ENCODE measurements around the gene BAZ2B. TPM values are rescaled to one million over a fixed set of nuclear protein-coding genes. Genes with fewer than 3 reads are reported as not detected.

BAZ2B gene
- total RNA-seq, 2 donors from 2014 or later: 9.4 to 15.0 TPM

- Mint-ChIP-seq H3K27ac (no peak overlapping the region), H3K36me3 (peaks cover 0 to 5% of the 10 kb centered on the region in 2 donors), H3K9me3 (peaks cover 0 to 2% of the 10 kb centered on the region in 2 donors)
- DNase-seq (ENCODE audit: low spot score in 2 of 2): no peak
- no peak for ATAC-seq
Measured at GRCh38 chr2:159298967-159299366, 317.4 kb downstream of the BAZ2B start.

- H3K27ac Mint-ChIP-seq: no peak overlapping the region
- ATAC-seq: no peak
Measured at GRCh38 chr2:159297042-159297707, 319.2 kb downstream of the BAZ2B start.

GRCh38 chr2:159292157-159292556 lies 324.2 kb downstream of the BAZ2B start:
- no peak for DNase-seq (ENCODE audit: low spot score in 2 of 2)
- Mint-ChIP-seq H3K27ac (no peak overlapping the region), H3K9me3 (no peaks in the 10 kb centered on the region)

More at GRCh38 chr2:159297042-159297707, 319.2 kb downstream of the BAZ2B start:
- H3K36me3 Mint-ChIP-seq: no peaks in the 10 kb centered on the region
- H3K9me3 Mint-ChIP-seq: no peaks in the 10 kb centered on the region
- DNase-seq (ENCODE audit: low spot score in 2 of 2): no peak

GRCh38 chr2:159290289-159290907 lies 325.9 kb downstream of the BAZ2B start:
- DNase-seq (ENCODE audit: low spot score in 2 of 2): peak in 1 of 2 donors; percentile 14

More at GRCh38 chr2:159292157-159292556, 324.2 kb downstream of the BAZ2B start:
- H3K36me3 Mint-ChIP-seq: no peaks in the 10 kb centered on the region
- ATAC-seq: no peak

GRCh38 chr2:159287733-159288132 lies 328.6 kb downstream of the BAZ2B start:
- DNase-seq (ENCODE audit: low spot score in 2 of 2) (no peak), ATAC-seq (no peak)
- Mint-ChIP-seq H3K9me3 (no peaks in the 10 kb centered on the region), H3K36me3 (no peaks in the 10 kb centered on the region), H3K27ac (peak overlapping the region in 1 of 2 donors; percentile 88)

More at GRCh38 chr2:159290289-159290907, 325.9 kb downstream of the BAZ2B start:
- H3K36me3 Mint-ChIP-seq: no peaks in the 10 kb centered on the region
- ATAC-seq: no peak
- H3K9me3 Mint-ChIP-seq: no peaks in the 10 kb centered on the region
- no peak overlapping the region for H3K27ac Mint-ChIP-seq

GRCh38 chr2:159286709-159287441 lies 329.5 kb downstream of the BAZ2B start:
- peak; percentile 98 for DNase-seq (ENCODE audit: low spot score in 2 of 2)
- Mint-ChIP-seq H3K36me3 (no peaks in the 10 kb centered on the region), H3K27ac (peak overlapping the region in 1 of 2 donors; percentile 88), H3K9me3 (no peaks in the 10 kb centered on the region)
- ATAC-seq: peak; percentile 96 to 99

GRCh38 chr2:159285929-159286708 lies 330.2 kb downstream of the BAZ2B start, which contains the start of gene WDSUB1:
TSS of gene WDSUB1 (minus strand) at chr2:159286703. CDS start at chr2:159283069, 3,634 bp downstream.
- peak in 1 of 2 donors; percentile 46 for ATAC-seq

GRCh38 chr2:159285433-159285832 lies 330.9 kb downstream of the BAZ2B start:
- Mint-ChIP-seq H3K9me3 (no peaks in the 10 kb centered on the region), H3K27ac (peak overlapping the region in 1 of 2 donors; percentile 88), H3K36me3 (no peaks in the 10 kb centered on the region)
- DNase-seq (ENCODE audit: low spot score in 2 of 2): no peak
- ATAC-seq: no peak

More at GRCh38 chr2:159285929-159286708, 330.2 kb downstream of the BAZ2B start, which contains the start of gene WDSUB1:
- Mint-ChIP-seq H3K9me3 (no peaks in the 10 kb centered on the region), H3K36me3 (no peaks in the 10 kb centered on the region), H3K27ac (peak within 1 kb of the TSS; percentile 82 to 88)
- DNase-seq (ENCODE audit: low spot score in 2 of 2): peak; percentile 8 to 66

GRCh38 chr2:159283529-159283928 lies 332.8 kb downstream of the BAZ2B start:
- H3K9me3 Mint-ChIP-seq: no peaks in the 10 kb centered on the region
- no peaks in the 10 kb centered on the region for H3K36me3 Mint-ChIP-seq
- no peak for ATAC-seq
- DNase-seq (ENCODE audit: low spot score in 2 of 2): no peak
- H3K27ac Mint-ChIP-seq: no peak overlapping the region

GRCh38 chr2:159281002-159281401 lies 335.3 kb downstream of the BAZ2B start:
- ATAC-seq (no peak), DNase-seq (ENCODE audit: low spot score in 2 of 2) (no peak)
- H3K9me3 Mint-ChIP-seq: no peaks in the 10 kb centered on the region
- H3K27ac Mint-ChIP-seq: no peak overlapping the region
- no peaks in the 10 kb centered on the region for H3K36me3 Mint-ChIP-seq

- Mint-ChIP-seq H3K27ac (no peak overlapping the region), H3K9me3 (no peaks in the 10 kb centered on the region), H3K36me3 (peaks cover 0 to 5% of the 10 kb centered on the region in 2 donors)
- ATAC-seq: no peak
- DNase-seq (ENCODE audit: low spot score in 2 of 2): no peak
Measured at GRCh38 chr2:159279700-159280099, 336.6 kb downstream of the BAZ2B start.

- DNase-seq (ENCODE audit: low spot score in 2 of 2) (no peak), ATAC-seq (no peak)
- H3K36me3 Mint-ChIP-seq: peaks cover 0 to 16% of the 10 kb centered on the region in 2 donors
- H3K27ac Mint-ChIP-seq: no peak overlapping the region
- no peaks in the 10 kb centered on the region for H3K9me3 Mint-ChIP-seq
Measured at GRCh38 chr2:159275111-159275510, 341.2 kb downstream of the BAZ2B start.

- Mint-ChIP-seq H3K27ac (no peak overlapping the region), H3K9me3 (no peaks in the 10 kb centered on the region), H3K36me3 (peaks cover 6 to 20% of the 10 kb centered on the region in 2 donors)
- no peak for ATAC-seq
- DNase-seq (ENCODE audit: low spot score in 2 of 2): no peak
Measured at GRCh38 chr2:159272156-159272555, 344.2 kb downstream of the BAZ2B start.

- H3K36me3 Mint-ChIP-seq: peaks cover 6 to 22% of the 10 kb centered on the region in 2 donors
- no peaks in the 10 kb centered on the region for H3K9me3 Mint-ChIP-seq
- no peak overlapping the region for H3K27ac Mint-ChIP-seq
- DNase-seq (ENCODE audit: low spot score in 2 of 2) (no peak), ATAC-seq (no peak)
Measured at GRCh38 chr2:159270744-159271379, 345.5 kb downstream of the BAZ2B start.
